HG02870 (cell line): ENCODE results near the gene CAPZA1.
A peak's percentile ranks its signal among the peaks of the same experiment; 100 is the strongest.

Experiments
- ATAC-seq: cut with Tn5 transposase; IDR thresholded peaks from one replicate; pipeline ENCODE4 v1.9.1; 2021; ENCODE audit warnings: mild to moderate bottlenecking, moderate library complexity; ENCODE audit not compliant: unreplicated experiment

Gene CAPZA1

DNA sequence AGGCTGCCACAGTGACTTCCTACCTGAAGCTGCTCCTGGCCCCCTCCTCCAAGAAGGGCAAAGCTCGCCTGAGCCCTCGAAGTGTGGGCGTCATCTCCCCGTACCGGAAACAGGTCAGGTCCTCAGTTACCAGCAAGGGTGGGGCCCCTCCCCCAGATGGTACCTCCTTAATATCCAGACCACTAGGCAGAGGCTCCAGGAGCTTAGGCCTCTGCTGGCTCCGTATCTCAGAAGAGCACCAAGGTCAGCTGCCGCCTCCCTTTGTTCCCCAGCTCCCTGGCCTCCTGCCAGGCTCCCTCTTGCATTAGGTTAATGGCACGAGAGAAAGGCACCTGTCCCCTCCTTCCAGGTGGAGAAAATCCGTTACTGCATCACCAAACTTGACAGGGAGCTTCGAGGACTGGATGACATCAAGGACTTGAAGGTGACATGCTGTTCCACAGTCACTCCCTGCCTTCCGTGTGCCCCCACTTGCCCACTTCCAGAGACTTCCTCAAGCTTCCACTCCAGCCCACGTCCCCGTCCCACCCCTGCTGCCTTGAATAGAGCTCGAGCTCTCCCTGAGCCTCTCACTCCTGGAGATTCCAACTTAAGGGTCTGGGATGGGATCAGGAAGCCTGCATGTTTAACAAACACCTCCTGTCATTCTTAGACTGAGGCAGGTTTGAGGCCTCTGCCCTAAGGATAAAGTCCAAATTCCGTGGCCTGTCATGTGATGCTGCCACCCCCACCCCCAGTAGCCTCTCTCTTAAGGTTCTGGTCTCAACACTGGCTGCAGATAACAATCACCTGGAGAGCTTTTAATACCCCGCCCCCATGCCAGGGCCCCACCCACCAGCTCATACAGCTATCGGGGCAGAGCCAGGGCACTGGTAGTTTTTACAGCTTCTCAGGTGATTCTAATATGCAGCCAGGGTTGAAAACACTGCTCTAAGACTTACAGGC lies 79.0 kb downstream of the CAPZA1 start:
- no peak for ATAC-seq

DNA sequence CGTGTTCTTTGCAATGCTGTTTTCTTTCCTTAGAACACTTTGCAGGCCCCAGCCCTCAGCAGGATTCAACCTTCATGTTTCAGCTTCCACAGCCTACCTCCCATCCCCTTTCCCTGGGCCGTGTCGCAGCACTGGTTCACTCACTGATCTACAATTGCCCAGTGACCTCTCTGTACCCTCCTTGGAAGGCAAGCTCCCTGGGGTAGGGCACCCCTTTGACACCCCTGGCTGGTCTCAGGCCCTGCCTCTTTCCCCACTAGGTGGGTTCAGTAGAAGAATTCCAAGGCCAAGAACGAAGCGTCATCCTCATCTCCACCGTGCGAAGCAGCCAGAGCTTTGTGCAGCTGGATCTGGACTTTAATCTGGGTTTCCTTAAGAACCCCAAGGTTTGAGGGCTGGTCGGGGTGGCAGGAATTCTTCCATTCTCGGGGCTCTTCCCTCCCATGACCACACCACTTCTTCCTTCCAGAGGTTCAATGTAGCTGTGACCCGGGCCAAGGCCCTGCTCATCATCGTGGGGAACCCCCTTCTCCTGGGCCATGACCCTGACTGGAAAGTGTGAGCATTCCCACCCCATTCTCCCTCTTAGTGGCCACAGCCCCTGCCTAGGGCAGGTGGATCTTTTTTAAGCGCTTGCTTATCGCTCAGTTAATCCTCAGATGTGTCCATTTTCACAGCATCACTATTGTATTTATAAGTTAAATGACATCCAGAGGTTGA lies 80.0 kb downstream of the CAPZA1 start:
- ATAC-seq = no peak

DNA sequence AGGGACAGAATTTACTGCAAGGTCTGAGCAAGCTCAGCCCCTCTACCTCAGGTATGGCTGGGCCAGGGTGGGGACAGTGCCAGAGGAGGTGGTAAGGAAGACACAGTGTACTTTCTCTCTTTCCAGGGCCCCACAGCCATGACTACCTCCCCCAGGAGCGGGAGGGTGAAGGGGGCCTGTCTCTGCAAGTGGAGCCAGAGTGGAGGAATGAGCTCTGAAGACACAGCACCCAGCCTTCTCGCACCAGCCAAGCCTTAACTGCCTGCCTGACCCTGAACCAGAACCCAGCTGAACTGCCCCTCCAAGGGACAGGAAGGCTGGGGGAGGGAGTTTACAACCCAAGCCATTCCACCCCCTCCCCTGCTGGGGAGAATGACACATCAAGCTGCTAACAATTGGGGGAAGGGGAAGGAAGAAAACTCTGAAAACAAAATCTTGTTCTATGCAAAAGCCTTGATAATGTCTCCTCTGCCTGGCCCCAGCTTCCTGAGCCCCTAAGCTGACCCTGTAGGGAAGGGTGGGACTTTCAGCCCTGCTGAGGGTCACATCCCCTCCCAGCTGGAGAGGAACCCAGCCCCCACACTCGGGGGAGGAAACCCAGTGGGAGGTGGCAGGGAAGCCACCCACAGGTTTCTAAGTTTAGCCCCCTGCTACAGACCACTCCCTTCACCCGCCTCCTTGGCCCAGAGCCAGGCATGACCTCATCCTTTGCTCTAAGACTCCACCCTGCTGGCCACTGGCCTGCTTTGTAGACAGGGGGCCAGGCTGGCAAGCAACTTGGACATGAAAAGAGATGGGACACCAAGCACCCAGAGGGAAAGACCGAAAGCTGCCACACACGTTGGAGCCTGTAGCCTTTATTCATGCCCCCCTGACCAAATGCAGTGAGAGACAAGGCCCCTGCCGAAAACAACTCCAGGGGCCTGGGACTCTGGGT lies 80.9 kb downstream of the CAPZA1 start:
- ATAC-seq = no peak

DNA sequence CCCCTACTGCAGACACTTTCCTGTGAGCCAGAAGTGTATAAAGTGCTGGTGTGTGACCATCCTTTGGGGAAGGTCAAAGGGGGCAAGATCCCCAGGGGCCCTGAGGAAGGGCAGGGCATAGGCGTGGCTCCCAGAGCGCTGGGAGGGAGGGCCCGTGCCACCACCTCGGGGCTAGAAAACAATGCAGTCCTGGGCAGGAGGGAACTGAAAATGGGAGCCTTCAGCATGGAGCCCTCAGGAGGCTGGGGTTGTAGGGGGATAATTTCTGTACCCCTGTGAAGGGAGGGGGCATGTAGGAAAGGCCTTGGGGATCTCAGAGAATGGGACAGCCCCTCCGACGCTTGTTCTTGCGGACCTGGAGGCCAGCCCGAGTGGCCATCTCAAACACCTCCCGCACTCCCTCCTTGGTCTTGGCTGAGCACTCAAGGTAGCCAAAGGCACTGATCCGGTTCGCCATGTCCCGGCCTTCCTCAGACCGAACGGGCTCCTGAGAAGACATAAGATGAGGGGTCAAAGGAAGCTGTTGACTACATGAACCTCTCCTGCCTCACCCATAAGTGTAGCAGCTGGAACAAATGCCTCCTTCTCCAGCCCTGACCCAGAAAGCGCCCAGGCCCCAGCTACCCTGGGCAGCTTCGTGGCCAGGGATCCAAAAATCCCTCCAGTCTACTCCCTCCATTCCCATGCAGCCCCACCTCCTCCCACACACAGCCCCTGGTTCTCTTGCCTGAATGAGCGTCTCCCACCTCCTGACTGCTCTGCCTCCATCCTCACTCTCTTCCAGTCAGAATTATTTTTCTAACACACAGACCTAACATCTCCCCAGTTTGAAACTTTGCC lies 81.8 kb downstream of the CAPZA1 start:
- no peak for ATAC-seq

DNA sequence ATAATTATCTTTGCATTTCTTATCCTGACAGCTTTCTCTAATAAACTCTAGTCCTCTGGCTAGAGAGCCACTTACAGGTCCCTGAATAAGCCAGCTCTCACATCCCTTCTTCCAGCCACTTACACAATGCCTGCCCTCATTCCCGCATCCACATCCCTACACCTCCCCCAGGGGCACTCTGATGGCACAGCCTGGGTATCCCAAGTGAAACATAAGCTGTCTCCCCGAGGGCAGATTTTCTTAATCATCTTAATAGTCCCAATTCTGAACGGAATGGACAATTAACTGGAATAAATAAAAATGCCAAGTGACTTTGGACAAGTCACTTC lies 82.4 kb downstream of the CAPZA1 start:
- no peak for ATAC-seq

DNA sequence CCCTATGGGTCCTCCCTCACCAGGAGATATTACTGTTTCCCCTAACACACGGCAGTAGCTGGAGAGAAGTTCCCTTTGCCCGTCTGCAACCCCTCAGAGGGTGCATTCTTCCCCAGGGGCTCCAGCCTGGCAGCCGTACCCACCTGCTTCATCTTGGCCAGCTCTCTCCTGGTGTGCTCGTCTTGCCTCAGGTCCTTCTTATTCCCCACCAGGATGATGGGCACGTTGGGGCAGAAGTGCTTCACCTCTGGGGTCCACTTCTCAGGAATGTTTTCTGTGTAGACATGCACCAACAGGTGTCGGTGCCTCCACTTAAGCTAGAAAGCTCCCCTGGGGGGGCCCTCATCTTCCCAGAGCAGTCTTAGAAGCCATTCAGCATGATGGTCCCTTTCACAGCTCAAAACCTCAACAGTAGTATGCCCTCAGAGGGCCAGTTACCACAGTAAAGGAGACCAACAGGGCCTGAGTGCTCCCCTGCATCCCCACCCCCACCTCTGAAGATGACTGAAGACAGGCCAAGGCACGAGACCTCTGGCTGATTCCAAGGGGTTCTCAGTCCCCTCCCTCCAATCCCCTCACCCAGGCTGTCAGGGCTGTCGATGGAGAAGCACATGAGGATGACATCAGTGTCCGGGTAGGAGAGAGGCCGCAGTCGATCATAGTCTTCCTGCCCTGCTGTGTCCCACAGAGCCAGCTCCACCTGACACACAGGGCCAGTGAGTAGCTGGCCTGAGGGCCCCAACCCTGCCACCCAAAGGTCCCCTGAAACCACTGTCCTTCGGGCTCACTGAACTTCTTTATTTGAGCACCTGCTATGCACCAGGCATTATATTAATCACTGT lies 83.0 kb downstream of the CAPZA1 start:
- ATAC-seq = no peak

DNA sequence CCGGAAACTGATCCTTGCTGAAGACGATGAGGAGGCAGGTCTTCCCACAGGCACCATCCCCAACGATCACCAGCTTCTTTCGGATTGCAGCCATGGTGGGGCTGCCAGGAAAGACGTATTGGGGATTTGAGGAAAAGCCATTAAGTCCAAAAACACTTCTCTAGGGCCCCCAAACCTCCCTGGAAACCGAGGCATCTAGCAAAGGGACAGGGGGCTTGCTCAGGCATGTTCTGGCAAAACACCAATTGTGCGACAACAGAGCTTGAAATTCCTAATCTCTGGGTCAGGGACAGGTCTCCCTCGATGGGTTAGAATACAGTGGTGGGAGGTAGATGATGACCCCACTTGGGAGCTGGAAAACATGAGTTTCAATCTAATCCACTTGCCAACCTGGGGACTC lies 84.1 kb downstream of the CAPZA1 start:
- ATAC-seq = no peak

DNA sequence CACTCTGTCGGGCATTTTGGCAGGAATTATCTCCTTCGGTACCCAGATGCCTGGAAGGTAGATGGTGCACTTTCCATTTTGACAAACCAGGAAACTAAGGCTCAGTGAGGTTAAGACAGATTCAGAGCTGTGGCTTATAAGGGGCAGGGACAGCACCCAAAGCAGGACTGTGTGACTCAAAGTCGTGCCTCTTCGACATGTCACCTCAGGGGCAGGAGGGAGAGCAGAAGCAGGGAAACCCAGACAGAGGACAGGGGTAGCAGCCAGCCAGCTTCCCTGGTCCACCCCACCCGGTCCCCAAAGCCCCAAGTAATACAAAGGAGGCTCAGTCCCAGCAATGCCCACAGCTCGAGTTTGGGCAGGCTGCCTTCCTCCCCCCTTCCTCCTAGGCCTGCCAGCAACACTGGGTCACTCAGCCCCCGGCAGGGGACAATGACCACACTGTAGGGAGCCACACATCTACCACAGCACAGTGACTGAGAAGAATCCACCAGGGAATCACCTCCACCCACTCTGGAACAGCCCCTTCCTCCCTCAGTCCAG lies 84.8 kb downstream of the CAPZA1 start:
- no peak for ATAC-seq

DNA sequence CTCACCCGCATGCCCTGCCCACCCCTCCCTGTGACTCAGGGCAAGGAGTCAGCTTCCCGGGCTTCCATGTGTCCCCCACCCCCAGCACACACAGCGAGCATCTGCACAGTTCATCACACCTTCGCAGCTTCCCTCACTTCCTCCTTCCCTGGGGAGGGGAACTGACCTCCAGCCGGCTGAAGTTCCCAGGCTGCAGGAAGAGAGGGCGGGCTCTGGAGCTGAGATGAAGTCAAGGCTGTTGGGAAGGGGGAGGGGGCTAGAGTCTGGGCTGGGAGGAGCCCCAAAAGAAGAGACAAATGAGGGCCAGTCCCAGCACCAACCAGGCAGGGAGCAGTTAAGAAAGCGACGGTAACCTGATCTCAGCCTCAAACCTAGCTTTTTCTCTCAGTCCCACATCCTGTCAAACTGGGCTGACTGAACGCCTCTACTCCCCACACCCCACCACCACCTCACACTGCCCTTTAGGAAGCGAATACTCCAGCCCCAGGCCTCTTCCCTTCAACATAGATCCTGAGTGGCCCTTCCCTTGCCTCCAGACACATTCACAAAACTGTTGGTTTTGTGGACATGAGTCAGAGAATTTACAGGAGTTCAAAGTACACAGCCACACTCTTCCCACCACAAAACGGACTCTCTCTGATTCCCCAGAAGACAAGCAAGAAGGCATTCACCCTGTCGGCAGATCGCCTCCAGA lies 85.4 kb downstream of the CAPZA1 start:
- ATAC-seq = peak; percentile 65

DNA sequence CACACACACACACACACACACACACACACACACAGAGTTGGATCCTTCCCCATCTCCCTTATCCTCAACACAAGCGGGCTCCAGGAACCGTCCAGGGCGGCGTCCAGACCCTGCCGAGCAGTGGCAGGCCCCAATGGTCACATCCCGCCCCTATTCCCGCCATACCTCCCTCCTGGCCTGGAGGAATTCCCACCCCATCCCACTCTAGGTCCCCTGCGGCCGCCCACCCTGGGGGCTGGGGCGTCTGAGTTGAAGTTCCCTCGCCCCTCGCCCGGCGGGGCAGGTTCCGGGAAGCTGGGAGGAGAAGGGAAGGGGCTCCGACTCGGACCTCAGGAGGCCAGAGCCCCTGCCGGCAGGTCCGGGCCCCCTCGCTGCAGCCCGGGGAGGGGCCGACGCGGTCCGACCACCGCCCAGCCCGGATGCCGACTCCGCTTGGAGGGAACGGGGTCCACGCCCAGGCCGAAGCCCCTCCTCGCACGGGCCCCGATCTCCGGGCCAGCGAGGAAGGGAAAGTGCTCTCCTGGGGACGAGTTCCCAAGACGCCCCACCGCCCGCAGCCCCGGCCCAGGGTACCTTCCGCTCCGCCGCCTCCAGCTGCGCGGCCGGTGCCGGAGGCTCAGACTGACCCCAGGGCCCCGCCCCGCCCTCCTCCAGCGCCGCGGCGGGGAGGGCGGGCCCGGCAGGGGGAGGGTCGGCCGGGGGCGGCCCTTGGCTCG lies 87.0 kb downstream of the CAPZA1 start, which contains the start of gene RHOC:
Gene RHOC (minus strand): TSS at position 623 of the 716 bp plus-strand sequence. CDS start 3,328 bp downstream, outside the sequence.
- peak; percentile 47 for ATAC-seq

DNA sequence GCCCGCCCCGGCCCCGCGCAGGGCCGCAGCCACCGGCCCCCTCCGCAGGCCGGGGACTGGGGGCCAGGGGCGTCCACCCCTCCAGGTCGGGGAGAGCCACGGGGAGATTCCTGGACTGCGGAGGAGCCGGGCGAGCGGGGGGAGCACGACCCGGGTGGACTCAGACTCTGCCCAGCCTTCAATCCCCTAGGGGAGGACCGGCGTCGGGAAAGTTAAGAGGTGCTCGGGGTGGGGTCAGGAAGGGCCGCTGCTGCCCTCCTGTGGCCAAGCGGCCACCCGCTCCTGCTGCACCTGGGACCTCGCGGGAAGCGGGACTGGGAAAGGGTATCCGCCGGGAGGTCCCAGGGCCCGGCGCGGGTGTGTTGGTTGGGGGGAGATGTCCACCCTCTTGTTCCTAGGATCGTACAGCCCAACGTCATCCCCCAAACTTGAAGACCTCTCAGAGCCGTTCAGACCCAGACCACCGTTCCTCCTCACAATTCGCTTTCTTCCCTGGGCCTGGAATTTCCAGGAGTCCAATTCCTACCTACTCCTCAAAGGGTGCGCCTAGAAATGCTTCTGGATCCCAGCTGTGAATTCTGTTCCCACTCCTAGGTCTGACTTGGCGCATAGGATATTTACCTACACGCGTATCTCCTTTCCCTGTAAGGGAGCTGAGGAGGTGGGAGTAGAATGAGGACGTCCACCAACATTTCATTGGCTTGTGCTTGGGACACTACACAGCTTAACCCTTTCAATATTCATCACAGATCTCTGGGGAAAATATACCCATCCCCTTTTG lies 87.8 kb downstream of the CAPZA1 start:
- peak; percentile 51 for ATAC-seq

DNA sequence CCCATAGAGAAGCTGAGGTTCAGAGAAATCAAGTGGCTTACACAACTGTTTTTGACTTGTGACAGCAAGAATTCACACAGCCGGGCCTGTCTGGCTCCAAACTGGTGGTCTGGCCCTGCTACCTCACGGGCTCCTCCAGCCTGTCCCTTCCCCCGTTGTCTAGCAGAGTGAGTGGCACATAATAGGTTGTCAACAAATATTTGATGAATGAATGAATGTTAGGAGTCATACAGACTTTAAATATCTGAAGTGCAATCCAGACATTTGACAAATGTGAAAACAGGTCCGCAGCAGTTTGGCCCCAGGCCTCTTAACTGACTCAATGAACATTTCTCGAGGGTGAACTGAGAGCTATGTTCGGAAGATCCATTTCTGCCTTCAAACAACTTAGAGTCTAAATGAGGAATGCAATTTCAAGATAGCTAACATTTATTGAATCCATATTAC lies 88.4 kb downstream of the CAPZA1 start:
- no peak for ATAC-seq

DNA sequence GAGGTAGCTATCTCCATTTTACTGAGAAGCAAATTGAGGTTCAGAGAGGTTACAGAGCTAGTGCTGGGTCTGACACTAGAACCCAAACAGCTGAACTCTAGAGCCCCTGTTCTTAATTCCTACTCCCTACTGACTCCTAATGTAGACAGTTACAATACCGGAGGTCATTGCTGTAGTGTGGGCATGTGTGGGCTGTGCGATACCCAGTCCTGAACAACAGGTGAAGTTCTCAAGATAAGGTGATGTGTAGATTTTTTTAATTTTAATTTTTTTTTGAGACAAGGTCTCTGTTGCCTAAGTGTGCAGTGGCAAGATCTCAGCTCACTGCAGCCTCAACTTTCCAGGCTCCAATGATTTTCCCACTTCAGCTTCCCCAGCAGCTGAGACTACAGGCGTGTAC lies 88.9 kb downstream of the CAPZA1 start:
- no peak for ATAC-seq

DNA sequence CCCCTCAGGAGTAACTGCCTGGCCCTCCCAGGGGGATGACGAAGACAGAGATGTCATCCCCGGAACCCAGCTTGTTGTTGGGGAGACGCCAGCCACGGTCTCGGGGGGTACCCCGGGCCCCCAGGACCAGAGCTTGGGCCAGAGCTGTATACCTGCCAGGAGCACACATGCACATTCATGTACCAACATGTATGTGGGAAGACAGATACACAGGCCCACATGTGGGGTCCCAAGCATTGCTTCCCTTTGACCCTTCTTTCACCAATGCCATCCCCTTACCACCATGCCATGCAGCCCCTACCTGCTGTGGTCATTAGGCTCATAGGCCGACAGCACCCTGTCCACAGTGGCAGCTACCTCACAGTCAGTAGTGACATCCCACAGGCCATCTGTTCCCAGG lies 90.5 kb downstream of the CAPZA1 start:
- ATAC-seq = no peak

DNA sequence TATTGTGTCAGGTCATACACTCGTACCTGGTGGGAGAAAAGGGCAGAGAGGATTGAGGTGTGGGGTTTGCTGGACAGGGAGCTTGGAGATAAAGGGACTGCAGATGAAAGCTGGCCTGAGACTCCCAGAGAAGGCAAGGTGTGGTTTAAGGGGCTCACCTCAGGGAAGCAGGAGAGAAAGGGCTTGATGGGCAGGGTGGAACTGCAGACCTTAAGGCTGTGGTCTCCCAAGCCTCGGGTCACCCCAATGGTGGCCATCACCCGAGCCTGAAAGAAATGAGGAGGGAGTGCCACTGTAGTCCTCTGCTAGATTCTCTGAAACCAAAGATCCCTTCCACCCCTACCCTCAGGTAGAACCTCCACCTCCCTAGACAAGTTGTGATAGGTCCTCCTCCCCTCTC lies 91.0 kb downstream of the CAPZA1 start:
- no peak for ATAC-seq

DNA sequence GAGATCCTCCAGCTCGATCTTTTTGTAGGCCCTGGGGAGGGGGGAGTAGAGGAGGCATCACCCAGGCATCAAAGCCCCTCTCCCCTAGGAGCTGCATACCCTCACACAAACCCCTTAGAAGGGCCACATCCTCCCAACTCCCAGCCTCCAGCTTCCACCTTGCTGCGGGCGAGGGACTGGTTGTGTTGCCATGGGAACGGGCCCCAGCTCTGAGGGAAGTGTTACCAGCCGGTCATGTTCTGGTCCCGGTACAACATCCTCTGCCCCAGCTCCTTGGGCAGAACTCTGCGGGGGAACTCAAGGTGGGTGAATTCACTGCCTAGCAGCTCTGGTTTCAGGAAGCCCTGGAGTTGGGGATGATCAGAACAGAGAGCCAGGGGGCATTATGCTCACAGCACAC lies 91.4 kb downstream of the CAPZA1 start:
- no peak for ATAC-seq

DNA sequence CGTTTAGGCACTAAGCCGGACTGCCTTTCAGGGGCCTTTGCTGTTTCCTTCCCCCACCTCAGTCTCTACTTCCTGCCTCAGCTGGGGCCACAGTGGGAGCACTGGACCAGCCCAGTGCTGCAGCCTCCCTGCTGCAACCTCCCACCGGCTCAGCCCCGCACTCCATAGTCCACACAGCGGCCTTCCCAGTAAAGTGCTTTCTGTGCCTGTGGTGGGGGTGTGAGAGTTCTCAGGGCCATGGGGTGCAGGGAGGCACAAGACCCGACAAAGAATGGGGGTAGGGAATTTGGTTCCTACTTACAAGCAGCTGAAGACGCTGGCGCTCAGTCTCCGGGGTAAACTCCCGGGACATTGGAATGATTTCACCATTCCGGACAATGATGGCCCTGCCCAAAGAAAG lies 92.0 kb downstream of the CAPZA1 start:
- no peak for ATAC-seq
